ENCODE results near the gene TAOK1. TPM values are rescaled to one million over a fixed set of nuclear protein-coding genes. Genes with fewer than 3 reads are reported as not detected.

The TAOK1 gene
- total RNA-seq, 1 experiment from 2014 or later = 87.7 TPM

- Mint-ChIP-seq H3K36me3 (ENCODE audit: insufficient read depth, unreplicated experiment) (peaks cover 6% of the 10 kb centered on the region), H3K4me3 (ENCODE audit: unreplicated experiment) (no peak overlapping the region), H3K27ac (ENCODE audit: unreplicated experiment) (no peak overlapping the region), H3K27me3 (ENCODE audit: insufficient read depth, unreplicated experiment) (no peaks in the 10 kb centered on the region), H3K9me3 (ENCODE audit: unreplicated experiment) (no peaks in the 10 kb centered on the region), H3K4me1 (ENCODE audit: low read depth, unreplicated experiment) (no peaks in the 10 kb centered on the region)
- ChIA-PET POLR2A (no interaction called here), CTCF (no interaction called here)
- TF ChIP-seq, protein P1, sequence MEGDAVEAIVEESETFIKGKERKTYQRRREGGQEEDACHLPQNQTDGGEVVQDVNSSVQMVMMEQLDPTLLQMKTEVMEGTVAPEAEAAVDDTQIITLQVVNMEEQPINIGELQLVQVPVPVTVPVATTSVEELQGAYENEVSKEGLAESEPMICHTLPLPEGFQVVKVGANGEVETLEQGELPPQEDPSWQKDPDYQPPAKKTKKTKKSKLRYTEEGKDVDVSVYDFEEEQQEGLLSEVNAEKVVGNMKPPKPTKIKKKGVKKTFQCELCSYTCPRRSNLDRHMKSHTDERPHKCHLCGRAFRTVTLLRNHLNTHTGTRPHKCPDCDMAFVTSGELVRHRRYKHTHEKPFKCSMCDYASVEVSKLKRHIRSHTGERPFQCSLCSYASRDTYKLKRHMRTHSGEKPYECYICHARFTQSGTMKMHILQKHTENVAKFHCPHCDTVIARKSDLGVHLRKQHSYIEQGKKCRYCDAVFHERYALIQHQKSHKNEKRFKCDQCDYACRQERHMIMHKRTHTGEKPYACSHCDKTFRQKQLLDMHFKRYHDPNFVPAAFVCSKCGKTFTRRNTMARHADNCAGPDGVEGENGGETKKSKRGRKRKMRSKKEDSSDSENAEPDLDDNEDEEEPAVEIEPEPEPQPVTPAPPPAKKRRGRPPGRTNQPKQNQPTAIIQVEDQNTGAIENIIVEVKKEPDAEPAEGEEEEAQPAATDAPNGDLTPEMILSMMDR (IDR thresholded peaks at IDR 0.05; ENCODE audit: insufficient read depth in 1 of 2, low read depth in 1 of 2, low read length in 1 of 2, severe bottlenecking in 1 of 2, unreplicated experiment in 1 of 2) = no peak
- DNase-seq = no peak
- no TSS peak for BruUV-seq (replicated peaks)
- Histone ChIP-seq H3K4me1 (no peaks in the 10 kb centered on the region), H3K9me3 (no peaks in the 10 kb centered on the region), H3K4me3 (ENCODE audit: low read depth, low read length) (no peak overlapping the region), H3K36me3 (ENCODE audit: control insufficient read depth, insufficient read depth, low read length) (no peaks in the 10 kb centered on the region), H3K27me3 (replicated peaks; ENCODE audit: control insufficient read depth, insufficient read depth, low read length) (no peaks in the 10 kb centered on the region)
- intact Hi-C loops (cut with micrococcal nuclease; ENCODE audit: unreplicated experiment) = no loop called here
Observed at GRCh38 chr17:29358416-29358815, 31.7 kb upstream of the TAOK1 start.

- Histone ChIP-seq H3K4me3 (ENCODE audit: low read depth, low read length) (no peak overlapping the region), H3K9me3 (no peaks in the 10 kb centered on the region), H3K4me1 (no peaks in the 10 kb centered on the region), H3K36me3 (ENCODE audit: control insufficient read depth, insufficient read depth, low read length) (no peaks in the 10 kb centered on the region), H3K27me3 (replicated peaks; ENCODE audit: control insufficient read depth, insufficient read depth, low read length) (no peaks in the 10 kb centered on the region)
- Mint-ChIP-seq H3K4me1 (ENCODE audit: low read depth, unreplicated experiment) (no peaks in the 10 kb centered on the region), H3K4me3 (ENCODE audit: unreplicated experiment) (no peak overlapping the region), H3K27ac (ENCODE audit: unreplicated experiment) (no peak overlapping the region), H3K36me3 (ENCODE audit: insufficient read depth, unreplicated experiment) (peaks cover 6% of the 10 kb centered on the region), H3K27me3 (ENCODE audit: insufficient read depth, unreplicated experiment) (no peaks in the 10 kb centered on the region), H3K9me3 (ENCODE audit: unreplicated experiment) (no peaks in the 10 kb centered on the region)
- intact Hi-C loops (cut with micrococcal nuclease; ENCODE audit: unreplicated experiment) = no loop called here
- BruUV-seq (replicated peaks) = no TSS peak
- TF ChIP-seq, protein P1 (IDR thresholded peaks at IDR 0.05; ENCODE audit: insufficient read depth in 1 of 2, low read depth in 1 of 2, low read length in 1 of 2, severe bottlenecking in 1 of 2, unreplicated experiment in 1 of 2) = no peak
- ChIA-PET CTCF (no interaction called here), POLR2A (interaction anchor here (0.7 kb wide), 1 partner anchor 108 kb away, joined by 3 read pairs; no protein-coding TSS in a partner anchor)
- DNase-seq = no peak
Observed at GRCh38 chr17:29359777-29360176, 30.4 kb upstream of the TAOK1 start.

DNA sequence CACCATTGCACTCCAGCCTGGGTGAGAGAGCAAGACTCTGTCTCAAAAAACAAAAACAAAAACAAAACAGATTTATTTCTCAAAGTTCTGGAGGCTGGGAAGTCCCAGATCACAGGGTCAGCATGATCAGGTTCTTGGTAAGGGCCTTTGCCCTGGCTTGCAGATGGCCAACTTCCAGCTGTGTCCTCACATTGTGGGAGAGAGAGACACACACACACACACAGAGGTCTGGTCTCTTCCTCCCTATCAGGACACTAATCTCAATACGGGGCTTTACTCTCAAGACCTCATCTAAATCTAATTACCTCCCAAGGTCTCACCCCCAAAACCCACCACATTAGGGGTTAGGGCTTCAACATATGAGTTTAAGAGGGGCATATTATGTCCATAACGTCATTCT, 26.4 kb upstream of the TAOK1 start:
- H3K27me3 ChIP-seq (replicated peaks; ENCODE audit: control insufficient read depth, insufficient read depth, low read length) = no peaks in the 10 kb centered on the region
- H3K36me3 ChIP-seq (ENCODE audit: control insufficient read depth, insufficient read depth, low read length) = no peaks in the 10 kb centered on the region
- no peaks in the 10 kb centered on the region for H3K9me3 Mint-ChIP-seq (ENCODE audit: unreplicated experiment)
- no peak for DNase-seq
- H3K36me3 Mint-ChIP-seq (ENCODE audit: insufficient read depth, unreplicated experiment) = no peaks in the 10 kb centered on the region
- no peaks in the 10 kb centered on the region for H3K4me1 ChIP-seq
- H3K9me3 ChIP-seq = no peaks in the 10 kb centered on the region
- peaks cover 7% of the 10 kb centered on the region for H3K4me1 Mint-ChIP-seq (ENCODE audit: low read depth, unreplicated experiment)
- TF ChIP-seq, protein P1 (IDR thresholded peaks at IDR 0.05; ENCODE audit: insufficient read depth in 1 of 2, low read depth in 1 of 2, low read length in 1 of 2, severe bottlenecking in 1 of 2, unreplicated experiment in 1 of 2) = no peak
- H3K4me3 Mint-ChIP-seq (ENCODE audit: unreplicated experiment) = no peak overlapping the region
- H3K27ac Mint-ChIP-seq (ENCODE audit: unreplicated experiment) = no peak overlapping the region
- ChIA-PET CTCF (interaction anchor here (0.6 kb wide), 1 partner anchor 237 kb away, joined by 4 read pairs; no protein-coding TSS in a partner anchor), POLR2A (no interaction called here)
- intact Hi-C loops (cut with micrococcal nuclease; ENCODE audit: unreplicated experiment) = no loop called here
- BruUV-seq (replicated peaks) = no TSS peak
- no peaks in the 10 kb centered on the region for H3K27me3 Mint-ChIP-seq (ENCODE audit: insufficient read depth, unreplicated experiment)
- H3K4me3 ChIP-seq (ENCODE audit: low read depth, low read length) = no peak overlapping the region
